Stimulated activated CD8-positive, alpha-beta memory T cell treated with anti-CD3 and anti-CD28 coated beads, Interleukin-7, amount 100 ng/mL, for 1 hour (primary cell): ENCODE measurements around the gene HOXA7.
A peak's percentile ranks its signal among the peaks of the same experiment; 100 is the strongest.

Experiments
- DNase-seq, 2 donors: peaks; one replicate each; pipeline ENCODE4 v3.0.0-alpha.2; 2020; ENCODE audit warnings: low read depth in 2 of 2

HOXA7 gene

GRCh38 chr7:27170426-27171324 lies 14.2 kb upstream of the HOXA7 start:
- no peak for DNase-seq

- DNase-seq = no peak
These were observed 13.4 kb upstream of the HOXA7 start for GRCh38 chr7:27169658-27170425.

- DNase-seq = no peak
These were observed 11.9 kb upstream of the HOXA7 start for GRCh38 chr7:27168265-27168947.

GRCh38 chr7:27167916-27168264 lies 11.4 kb upstream of the HOXA7 start:
- no peak for DNase-seq

GRCh38 chr7:27166531-27167505 lies 10.3 kb upstream of the HOXA7 start:
- DNase-seq = no peak

- DNase-seq = no peak
These were observed 9.6 kb upstream of the HOXA7 start for GRCh38 chr7:27165996-27166530.

GRCh38 chr7:27165089-27165995 lies 8.9 kb upstream of the HOXA7 start, which contains the start of gene HOXA9:
TSS of gene HOXA9 (minus strand) at chr7:27165537. CDS start at chr7:27165457, 80 bp downstream.
- no peak for DNase-seq

- DNase-seq = no peak
These were observed 8.1 kb upstream of the HOXA7 start for GRCh38 chr7:27164367-27165088.

- no peak for DNase-seq
These were observed 7.5 kb upstream of the HOXA7 start for GRCh38 chr7:27164045-27164366.

- DNase-seq = no peak
These were observed 7.0 kb upstream of the HOXA7 start for GRCh38 chr7:27163288-27164044.

- no peak for DNase-seq
These were observed 6.2 kb upstream of the HOXA7 start for GRCh38 chr7:27162561-27163287.

- no peak for DNase-seq
These were observed 5.5 kb upstream of the HOXA7 start for GRCh38 chr7:27161721-27162560.

- DNase-seq = no peak
These were observed 4.8 kb upstream of the HOXA7 start for GRCh38 chr7:27161214-27161720.

GRCh38 chr7:27160546-27161213 lies 4.2 kb upstream of the HOXA7 start:
- peak; percentile 79 to 83 for DNase-seq

GRCh38 chr7:27160145-27160545 lies 3.7 kb upstream of the HOXA7 start:
- no peak for DNase-seq
